T-helper 9 cell (primary cell): Measurements from ENCODE around the gene H1-8.
"Not testable (repeated sequence)": the region's sequence is repeated elsewhere in the genome, so short reads cannot be mapped to it uniquely, and the experiment has no call there.

ENCODE experiments used
- DNase-seq: peaks from one replicate; pipeline ENCODE4 v3.0.0-alpha.2; 2020

Gene H1-8

DNA sequence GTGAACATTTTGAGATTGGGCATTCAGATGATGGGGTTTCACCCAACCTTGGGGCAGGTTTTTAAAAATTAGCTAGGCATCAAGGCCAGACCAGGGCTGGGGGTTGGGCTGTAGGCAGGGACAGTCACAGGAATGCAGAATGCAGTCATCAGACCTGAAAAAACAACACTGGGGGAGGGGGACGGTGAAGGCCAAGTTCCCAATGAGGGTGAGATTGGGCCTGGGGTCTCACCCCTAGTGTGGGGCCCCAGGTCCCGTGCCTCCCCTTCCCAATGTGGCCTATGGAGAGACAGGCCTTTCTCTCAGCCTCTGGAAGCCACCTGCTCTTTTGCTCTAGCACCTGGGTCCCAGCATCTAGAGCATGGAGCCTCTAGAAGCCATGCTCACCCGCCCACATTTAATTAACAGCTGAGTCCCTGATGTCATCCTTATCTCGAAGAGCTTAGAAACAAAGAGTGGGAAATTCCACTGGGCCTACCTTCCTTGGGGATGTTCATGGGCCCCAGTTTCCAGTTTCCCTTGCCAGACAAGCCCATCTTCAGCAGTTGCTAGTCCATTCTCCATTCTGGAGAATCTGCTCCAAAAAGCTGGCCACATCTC is 8.4 kb upstream of the H1-8 start:
- DNase-seq, result no peak

- no peak for DNase-seq
These were observed 7.9 kb upstream of the H1-8 start for GRCh38 chr3:129535075-129535474.

DNA sequence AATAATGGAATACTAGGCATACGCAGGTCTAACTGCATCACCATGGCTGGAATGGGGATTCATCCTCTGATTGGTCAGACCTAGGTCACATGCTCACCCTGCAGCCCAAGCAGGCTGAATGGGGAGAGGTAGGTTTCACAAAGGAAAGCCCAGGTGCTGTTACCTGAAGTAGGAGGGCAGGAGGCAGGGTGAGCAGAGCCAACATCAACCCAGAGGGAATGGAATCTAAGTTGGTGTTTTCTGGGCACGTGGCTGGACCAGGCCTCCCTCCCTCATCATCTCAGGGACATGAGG is 6.7 kb upstream of the H1-8 start:
- no peak for DNase-seq

DNA sequence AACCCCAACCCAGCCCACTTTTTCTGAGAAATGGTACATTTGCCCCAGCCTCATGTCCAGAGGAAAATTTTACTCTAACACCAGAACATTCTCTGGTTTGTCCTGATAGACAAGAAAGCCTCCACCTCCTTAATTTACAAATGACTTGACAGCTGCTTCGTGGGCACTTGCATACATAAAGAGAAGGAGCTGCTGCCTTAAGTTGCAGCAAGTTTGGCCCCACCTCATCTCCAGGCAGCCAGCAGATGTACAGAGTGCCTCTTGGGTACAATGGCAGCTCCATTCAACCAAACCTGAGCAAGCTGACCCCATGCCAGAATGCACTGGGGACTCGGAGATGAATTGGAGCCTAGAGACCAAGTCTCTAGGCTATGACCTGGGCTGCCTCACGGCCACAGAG is 6.2 kb upstream of the H1-8 start:
- DNase-seq, result no peak

DNA sequence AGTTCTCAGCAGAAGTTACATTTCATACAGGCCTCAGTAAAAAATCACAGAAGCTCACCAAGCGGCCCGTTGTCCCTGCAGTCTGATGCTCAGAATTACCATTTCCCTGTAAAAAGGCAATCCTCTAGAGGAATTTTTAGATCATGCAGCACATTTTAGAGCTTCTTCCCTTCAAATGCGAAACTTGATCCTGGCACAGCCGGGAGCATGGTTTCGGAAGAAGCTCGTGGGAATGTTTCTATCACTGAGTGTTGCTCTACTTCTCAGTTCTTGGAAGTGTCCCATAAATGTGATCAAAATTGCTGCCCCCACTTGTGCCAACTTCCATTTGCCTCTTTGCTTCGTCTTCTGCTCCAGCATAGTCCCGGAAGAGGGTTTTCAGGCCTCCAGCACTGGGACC is 3.8 kb upstream of the H1-8 start:
- DNase-seq, result no peak

DNA sequence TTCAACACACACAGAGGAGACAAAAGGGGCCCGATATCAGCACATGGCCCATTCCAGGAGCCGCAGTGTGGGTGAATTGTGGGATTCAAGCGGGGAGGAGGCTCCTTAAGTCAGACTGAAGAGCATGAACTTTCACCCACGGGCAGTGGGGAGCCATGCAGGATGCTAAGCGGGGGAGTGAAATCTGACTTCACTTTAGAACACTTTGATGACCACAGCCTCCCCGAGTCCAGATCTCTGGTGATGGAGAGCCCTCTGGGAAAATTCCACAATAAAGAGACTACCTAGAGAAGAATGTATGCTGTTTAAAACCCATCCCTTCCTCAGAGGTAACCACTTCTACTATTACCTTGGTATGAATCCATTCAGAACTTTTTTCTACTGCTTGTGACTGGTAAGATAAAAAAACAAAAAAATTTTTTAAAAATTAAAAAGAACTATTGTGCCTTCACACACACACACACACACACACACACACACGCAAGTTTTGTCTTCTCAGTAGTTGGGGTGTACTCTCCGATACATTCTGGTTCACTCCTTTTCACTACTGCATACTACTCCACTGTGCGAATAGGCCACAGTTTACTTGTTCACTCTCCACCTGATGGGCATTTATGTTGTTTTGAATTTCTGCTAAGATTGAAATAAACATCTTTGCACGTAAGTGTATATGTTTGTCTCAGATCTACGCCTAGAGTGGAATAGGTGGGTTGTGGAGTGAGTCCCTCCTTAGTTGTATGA is 2.0 kb upstream of the H1-8 start:
- no peak for DNase-seq

DNA sequence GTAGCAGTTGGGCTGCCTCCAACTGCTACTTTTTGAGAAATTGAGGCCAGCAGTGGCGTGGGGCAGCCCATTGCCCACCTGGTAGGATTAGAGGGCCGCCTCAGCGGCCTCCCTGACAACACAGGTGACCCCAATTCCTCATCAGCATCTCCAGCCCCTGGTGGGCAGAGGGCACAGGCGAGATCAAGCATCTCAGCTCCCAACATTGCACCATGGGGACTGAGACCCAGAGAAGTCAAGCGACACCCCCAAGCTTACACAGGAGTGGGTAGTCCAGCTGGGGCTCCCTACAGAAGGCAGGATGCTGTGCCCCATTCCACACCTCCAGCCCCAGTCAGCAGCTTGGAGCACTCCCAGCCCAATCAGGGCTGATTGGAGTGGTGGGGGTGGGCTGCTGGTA is 228 bp upstream of the H1-8 start:
- no peak for DNase-seq

DNA sequence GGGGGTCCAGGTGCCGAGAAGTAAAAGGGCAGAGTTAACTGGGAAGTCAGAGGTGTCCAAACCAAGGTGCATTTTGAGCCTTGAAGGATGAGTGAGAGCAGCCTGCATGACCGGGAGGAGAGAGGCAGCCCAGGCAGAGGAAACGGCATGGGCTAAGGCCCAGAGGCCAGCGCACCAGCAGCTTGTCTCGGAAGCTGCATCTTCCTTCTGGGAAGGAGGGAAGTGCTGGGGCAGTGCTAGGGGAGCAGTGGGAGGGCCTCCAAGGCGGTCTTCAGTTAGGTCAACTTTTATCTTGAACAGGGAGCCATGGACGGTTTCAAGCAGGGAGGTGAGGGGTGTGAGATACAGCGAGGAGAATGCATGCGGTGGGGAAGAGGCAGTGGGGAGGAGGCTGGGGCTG is 1.0 kb downstream of the H1-8 start:
- no peak for DNase-seq

DNA sequence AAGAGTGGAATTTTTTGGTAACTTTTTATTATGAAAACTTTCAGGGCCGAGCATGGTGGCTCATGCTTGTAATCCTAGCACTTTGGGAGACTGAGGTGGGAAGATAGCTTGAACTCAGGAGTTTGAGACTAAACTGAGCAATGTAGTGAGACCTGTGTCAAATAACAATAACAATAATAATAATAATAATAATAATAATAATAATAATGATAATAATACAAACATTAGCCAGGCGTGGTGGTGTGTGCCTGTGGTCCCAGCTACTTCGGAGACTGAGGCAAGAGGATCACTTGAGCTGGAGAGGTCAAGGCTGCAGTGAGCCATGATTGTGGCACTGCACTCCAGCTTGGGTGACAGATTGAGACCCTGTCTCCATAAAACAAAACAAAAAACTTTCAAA is 3.0 kb downstream of the H1-8 start:
- DNase-seq, result not testable (repeated sequence)

DNA sequence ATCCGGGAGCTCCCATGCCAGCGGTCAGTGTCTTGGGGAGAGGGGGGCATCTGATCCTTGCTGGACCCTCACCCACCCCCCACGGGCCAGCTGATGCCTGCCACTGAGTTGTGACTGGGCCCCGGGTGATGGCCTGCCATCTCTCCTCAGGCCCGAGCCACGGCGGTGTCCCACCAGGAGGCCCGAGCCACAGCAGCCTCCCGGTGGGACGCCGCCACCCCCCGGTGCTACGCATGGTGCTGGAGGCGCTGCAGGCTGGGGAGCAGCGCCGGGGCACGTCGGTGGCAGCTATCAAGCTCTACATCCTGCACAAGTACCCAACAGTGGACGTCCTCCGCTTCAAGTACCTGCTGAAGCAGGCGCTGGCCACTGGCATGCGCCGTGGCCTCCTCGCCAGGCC is 4.3 kb downstream of the H1-8 start:
- no peak for DNase-seq

DNA sequence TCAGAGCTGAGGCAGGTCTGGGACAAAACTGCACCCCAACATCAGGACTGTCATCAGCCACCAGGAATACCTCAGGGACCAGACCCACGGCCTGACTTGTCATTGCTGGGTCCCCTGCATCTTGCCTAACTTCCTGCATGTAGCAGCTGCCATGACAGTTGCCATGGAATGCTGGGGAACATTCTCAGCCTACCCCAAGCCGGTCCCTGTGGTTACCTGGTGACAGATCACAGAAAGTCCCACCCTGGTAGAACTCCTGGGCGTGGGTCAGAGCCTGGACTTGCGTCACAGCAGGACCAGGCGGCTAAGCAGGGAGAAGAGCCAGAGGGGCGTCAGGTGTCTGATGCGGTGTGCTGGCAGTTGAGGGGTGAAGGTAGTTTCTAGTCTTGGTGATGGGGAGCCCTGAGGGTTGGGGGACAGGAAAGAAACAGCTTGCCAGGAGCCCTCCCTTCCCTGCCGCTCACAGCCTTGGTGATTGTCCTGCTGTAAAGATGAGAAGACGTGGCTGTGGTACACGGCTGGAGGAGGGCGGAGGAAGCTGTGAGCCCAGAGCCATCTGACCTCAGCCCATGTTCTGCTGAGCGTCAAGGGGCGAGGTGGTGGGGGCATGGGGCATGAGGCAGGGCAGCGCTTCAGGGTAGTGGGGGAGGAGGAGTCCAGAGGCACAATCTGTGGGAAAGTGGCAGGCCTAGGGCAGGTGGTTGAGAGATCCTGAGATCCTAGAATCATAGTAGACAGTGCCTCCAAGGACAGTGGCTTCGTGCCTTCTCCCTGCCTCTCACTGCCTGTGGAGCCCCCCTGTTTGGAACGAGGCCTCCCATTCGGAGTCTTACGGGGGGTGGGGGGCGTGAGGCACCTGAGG is 5.4 kb downstream of the H1-8 start:
- DNase-seq, result no peak

DNA sequence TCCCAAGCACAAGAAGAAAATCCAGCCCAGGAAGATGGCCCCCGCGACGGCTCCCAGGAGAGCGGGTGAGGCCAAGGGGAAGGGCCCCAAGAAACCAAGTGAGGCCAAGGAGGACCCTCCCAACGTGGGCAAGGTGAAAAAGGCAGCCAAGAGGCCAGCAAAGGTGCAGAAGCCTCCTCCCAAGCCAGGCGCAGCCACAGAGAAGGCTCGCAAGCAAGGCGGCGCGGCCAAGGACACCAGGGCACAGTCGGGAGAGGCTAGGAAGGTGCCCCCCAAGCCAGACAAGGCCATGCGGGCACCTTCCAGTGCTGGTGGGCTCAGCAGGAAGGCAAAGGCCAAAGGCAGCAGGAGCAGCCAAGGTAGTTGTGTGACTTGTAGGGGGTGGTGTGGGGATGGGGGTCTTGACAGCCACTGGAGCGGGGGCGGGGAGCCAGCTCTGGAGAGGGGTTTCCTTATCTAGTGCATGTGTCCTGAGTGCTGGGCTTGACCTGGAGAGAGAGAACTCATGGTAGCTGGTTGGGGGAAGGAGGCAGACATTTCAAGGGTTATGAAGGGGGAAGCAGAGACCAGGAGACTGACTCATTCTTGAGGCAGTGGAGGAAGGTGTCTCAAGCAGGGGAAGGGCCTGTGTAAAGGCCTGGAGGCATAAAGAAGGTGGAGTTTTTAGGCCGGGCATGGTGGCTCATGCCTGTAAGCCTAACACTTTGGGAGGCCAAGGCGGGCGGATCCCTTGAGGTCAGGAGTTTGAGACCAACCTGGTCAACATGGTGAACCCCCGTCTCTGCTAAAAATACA is 6.2 kb downstream of the H1-8 start:
- no peak for DNase-seq

- DNase-seq, result no peak
These were observed 6.8 kb downstream of the H1-8 start for GRCh38 chr3:129549805-129550204.

- DNase-seq, result no peak
These were observed 9.5 kb downstream of the H1-8 start for GRCh38 chr3:129552287-129553050.

DNA sequence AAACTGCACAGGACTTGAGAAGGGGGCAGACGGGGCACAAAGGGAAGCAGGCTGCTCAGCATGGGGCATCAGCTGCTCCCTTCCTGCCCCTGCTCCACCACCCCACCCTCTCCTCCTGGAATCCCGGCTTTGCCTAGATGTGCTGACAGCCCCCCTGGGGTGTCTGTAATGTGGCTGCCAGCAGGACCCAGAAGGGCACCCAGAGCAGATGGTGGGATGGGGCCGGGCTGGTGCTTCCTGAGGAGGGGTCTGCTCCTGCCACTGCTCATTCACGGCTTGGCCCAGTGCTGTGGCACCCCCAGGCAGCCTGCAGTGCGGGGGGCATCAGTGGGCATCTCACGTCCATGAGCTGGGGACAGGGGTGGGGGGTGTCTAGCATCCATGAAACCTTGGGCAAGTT is 10.2 kb downstream of the H1-8 start:
- DNase-seq, result no peak

DNA sequence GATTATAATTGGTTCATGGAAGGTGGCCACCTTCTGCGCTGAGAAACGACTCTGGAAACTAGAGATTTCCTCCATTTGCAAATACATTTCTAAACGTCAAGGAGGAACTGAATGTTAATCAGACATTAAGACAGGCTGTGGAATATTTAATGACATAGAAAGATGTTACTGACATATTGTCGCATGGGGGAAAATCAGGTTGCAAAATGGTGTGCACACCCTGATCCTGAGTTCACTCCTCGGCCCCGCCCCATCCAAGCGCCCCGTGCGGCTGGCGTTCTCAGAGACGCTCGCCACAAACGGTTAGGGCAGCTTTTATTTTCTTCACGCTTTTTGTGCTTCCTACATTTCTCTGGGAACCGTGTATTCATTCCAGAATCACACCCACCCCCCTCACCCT is 10.7 kb downstream of the H1-8 start:
- DNase-seq, result no peak

DNA sequence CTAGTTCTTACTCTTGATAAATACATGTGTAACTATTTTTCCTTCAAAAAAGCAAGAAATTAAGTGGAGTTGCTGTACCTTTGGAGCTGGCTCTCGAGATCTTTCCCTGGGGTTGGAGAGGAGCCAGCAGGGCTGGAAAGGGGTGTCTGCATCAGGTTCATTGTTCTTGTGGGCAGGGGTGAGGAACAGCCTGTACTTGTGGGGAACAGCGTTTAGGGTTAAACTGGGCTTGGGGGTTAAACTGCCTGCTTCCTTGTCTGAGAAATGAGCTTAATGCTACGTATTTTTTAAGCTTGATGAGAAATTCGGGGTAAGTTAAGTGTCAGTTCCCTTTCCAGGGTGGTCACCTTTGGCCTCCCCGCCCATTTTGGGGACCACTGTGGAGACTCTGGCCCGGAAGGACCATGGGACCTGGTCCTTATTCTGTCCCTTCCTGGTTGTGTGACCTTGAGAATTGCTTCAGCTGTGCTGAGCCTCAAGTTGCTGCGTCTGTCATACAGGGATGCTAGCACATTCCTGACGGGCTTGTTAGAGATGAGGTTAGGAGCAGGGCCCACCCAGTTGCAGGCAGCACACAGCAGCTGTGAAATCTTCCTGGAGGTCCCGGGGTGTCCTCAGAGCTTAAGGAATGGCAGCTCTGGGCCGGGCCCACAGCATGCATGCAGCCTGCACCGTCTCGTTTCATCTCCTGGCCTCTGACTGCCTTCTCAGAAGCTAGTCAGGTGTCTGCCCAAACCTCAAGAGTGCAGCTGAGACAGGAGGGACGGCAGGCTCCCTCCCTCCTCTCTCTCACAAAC is 11.6 kb downstream of the H1-8 start:
- DNase-seq, result no peak

DNA sequence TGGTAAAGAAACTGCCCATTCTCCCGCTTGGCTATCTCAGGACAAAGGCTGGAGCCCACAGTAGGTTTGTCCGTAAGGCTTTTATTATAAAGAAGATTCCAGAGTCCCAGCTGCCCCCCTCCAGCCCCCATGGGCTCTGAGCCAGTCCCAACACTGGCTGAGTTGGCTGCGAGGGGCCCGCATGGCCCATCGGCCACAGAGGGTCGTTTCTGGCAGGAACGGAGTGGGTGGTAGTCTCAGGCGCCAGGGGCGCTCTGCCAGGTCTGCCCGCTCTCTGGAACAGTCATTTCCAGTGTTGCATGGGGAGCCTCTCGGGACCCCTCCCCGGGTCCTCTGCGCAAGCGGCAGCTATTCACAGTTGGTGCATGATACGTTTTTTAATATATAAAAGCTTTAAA is 12.2 kb downstream of the H1-8 start:
- no peak for DNase-seq

DNA sequence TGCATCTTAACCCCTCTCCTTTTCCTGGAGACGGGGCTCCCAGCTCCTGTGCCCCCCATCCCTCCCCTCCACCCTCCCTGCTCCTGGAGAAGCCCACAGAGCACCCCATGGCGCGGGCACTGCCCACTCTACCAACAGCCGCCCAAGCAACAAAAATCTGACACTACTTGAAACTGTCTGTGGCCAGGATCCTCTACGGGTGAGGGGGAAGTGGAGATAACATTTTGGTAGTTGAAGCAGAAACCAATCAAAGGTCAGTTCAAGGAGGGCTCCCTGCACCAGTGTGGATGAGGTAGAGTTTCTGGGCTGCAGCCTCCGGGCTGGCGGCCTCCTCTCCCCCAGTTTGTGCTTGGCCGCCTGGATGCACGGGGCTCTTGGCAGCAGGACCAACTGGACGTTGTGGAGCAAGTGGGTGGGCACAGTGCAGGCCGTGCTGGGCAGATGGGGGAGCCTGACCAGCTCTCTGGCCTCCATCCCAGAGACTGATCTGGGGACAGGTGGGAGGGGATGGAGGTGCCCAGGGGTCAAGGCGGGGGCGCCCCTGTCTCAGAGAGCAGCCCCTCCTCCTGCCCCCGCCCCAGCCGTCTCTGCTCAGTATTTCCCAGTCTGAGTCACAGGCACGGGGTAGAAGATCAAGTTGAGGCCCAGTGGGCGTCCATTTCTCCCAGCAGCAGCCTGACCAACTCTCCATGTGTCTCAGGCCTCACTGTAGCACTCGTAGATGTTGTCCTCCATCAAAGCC is 12.8 kb downstream of the H1-8 start:
- no peak for DNase-seq

GRCh38 chr3:129556358-129556695 is 13.4 kb downstream of the H1-8 start:
- no peak for DNase-seq

DNA sequence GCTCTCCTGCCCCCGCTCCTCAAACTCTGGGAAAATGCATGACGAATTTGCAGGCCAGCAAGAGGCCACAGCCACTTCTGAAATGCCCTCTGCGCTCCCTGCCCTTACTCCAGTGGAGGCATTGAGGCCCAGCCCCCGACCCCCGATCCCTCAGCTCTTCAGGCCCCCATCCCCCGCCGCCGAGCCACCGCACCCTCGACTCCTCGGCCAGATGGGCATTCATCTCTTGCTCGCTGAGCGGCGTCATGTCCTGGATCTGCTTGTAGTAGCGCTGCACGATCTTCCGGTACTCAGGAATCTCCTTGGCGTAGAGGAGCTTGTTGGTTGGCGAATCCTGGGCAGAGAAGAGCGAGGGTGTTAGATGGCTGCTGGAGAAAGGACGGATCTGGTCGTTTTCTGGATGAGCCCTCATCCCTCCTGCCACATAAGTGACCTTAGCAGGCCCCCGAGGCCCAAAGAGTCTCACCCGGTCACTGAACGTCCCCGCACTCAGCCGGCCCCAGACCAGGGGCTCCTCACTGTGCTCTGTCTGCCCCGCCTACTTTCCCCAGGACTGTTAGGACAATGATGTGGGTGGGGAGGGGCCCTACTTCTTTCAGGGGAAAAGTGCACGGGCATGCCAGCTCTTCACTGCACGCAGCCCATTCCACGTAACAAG is 14.0 kb downstream of the H1-8 start:
- DNase-seq, result no peak
